HG03521 (cell line): Measurements from ENCODE around the gene FGF12.

ENCODE experiments used
- ATAC-seq: cut with Tn5 transposase; IDR thresholded peaks from one replicate; pipeline ENCODE4 v1.9.1; 2021; ENCODE audit warnings: mild to moderate bottlenecking, moderate library complexity; ENCODE audit not compliant: unreplicated experiment

Gene FGF12

GRCh38 chr3:192277477-192277876, 449.9 kb downstream of the FGF12 start:
- no peak for ATAC-seq

- ATAC-seq, result no peak
These were observed 451.5 kb downstream of the FGF12 start for GRCh38 chr3:192275741-192276355.

DNA sequence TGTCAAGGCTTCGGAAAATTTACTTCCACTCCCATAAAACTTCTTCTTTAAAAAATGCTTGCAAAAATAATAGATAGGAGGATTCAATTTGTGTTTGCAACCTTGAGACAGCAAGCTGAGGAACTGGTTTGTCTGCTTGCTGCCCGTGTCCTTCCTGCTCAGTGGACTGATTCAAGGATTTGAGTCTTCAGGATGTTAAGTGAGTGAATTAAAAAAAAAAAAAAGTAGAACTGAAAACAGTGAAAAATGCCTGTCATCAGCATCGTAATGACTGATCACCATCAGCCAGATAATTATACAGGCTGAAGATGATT, 453.7 kb downstream of the FGF12 start:
- no peak for ATAC-seq

DNA sequence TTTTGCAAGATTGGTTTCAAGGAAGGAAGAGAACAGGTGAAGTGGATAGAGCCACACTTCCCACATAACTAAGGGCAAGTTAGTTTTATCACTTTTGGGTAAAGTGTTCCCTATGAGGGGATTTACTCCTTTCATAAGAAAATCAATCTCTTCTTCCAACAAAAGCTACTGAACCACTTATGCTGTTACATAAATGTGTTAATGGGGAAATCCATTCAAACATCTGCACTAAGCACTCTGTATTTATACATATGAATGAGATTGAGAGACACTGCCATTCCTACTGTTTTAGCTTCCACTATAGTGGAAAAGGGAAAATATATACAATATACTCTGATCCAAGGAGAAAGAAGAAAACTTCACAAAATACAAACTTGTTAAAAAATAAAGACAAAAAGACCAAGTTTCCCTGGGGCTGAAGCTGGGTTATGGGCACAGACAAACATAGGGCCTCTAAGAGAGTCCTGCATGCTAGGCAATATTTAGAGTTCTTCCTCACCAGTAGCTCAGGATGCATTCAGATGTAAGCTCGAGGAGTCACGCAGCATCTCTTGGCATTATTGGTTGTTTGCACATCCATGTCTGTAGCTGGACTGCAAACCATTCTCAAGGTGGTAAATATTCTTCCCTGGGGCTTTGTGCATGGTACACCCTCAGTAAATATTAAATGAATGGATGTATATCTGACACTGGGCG, 454.2 kb downstream of the FGF12 start:
- no peak for ATAC-seq

GRCh38 chr3:192262001-192262400, 465.3 kb downstream of the FGF12 start:
- ATAC-seq, result no peak

- no peak for ATAC-seq
These were observed 466.2 kb downstream of the FGF12 start for GRCh38 chr3:192261135-192261534.

DNA sequence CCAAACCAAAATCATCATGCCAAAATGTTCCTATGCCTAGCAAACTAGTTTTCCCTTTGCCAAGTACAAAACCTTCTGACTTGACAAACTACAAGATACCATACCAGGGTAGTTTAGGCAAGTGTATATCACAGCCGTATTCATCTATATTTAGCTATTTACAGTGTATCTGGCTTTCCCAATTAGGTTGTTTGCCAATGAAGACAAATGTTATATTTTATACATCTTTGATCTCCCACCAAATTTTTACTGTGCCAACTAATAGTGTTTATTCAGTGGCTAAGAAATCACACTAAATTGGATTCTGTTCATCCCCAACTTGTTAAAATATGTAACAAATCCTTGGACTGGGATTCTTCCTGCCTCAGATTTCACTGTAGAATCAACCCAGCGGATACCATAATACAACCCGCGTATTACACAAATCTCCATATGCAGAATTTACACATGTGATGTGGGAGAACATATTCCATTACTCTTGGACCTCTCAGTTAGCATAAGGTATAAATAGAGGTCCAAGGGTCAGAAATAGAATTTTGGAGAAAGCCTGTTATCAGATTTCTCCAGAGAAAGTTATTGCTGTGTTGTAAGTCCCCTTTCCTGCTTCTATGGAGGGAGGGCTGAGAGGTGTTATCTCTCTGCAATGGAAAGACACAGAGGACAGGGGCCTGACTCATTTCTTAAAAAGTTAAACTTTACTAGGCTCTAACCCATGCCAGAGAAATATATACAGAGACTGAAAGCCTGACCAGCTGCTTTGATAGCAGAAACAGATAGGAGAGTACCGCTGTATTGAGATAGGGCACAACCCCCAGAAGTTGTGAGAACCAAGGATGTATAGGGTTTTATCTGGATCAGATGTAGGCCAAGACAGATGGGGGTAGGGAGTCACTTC, 467.0 kb downstream of the FGF12 start:
- no peak for ATAC-seq

- ATAC-seq, result no peak
These were observed 467.7 kb downstream of the FGF12 start for GRCh38 chr3:192259661-192260060.

DNA sequence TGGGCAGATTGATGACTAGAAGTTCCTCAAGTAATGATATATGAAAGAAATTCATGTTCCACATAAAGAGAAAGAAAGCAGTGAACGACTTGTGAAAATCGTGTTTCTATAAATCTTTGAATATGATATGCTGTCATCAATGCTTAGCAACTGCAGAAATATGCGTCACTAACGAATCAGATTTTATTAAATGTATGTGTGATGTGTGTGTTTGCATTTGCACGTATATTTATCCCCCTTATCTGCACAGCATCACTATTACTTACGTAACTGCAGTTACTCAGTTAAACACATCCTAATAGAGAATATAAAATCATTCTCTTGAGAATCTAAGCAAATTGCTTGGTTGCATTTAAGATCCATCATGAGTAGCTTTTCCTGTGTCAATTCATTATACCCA, 468.6 kb downstream of the FGF12 start:
- ATAC-seq, result no peak

DNA sequence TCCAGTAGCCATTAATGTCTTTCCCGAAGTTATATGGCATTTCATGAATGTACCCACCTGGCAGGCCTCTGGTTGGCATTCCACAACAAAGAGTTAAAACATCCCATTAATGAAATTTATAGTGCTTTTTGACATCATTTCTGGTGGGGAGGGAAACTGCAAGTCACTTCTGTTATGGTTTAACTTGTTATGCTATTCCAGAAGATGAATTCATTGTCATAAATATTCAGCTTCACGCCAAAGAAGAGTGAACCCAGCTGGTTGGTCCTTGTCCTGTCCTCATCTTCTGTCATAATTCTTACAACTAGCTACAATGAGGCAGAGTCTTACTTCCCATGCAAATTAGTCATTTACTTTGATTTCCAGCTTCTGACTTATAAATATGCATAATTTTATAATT, 471.5 kb downstream of the FGF12 start:
- no peak for ATAC-seq

DNA sequence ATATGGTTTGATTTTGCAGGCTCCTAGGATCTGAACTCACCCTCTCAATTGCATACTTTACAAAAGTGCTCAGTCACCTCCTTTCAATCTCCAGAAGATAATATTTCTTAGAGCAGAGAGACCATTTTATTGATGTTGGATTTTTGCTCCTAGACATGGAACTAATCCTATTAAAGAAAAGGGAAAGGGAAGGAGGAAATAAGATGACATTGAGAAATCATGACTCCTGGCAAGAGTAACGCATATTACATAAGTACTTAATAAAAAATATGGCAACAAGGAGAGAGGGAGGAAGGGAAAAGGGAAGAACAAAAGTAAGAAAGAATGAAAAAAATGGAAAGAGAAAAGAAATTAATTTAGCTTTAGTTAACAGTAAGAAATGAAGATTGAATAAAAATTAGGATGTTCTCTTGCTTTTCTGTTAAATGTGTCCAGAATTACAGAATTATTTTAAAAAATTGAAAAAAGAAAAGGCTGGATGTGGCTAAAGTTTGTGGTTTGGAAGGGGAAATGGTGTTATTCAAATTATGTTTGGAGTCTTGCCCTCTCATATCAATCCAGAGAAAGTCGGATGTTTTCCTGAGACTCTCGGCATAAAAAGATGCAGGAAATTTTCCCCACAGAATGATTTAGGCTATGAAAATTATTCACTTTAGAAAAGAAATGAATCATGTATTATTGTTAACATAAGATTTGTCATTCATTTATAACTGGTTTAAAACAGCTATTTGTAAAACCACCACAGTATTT, 474.0 kb downstream of the FGF12 start:
- no peak for ATAC-seq

- ATAC-seq, result no peak
These were observed 477.8 kb downstream of the FGF12 start for GRCh38 chr3:192249516-192249915.

GRCh38 chr3:192246847-192247559, 480.3 kb downstream of the FGF12 start:
- no peak for ATAC-seq

GRCh38 chr3:192244591-192244990, 482.8 kb downstream of the FGF12 start:
- ATAC-seq, result no peak

DNA sequence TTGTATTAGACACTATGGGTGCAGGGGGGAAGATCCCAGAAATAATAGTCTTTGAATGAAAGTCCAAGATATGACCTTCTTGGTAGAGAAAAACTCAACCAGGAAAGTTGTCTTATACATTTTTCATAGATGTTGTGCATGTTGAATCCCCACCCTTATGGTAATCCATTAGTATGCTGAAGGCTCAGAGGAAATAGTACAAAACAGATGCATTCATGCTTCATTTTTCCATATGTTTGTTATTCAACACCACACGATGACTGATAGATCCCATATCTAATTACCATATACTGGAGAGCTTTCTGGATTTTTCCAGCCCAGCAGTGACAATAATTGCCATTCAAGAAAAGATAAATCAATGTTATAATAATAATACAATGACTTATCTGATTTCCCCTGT, 487.4 kb downstream of the FGF12 start:
- no peak for ATAC-seq

DNA sequence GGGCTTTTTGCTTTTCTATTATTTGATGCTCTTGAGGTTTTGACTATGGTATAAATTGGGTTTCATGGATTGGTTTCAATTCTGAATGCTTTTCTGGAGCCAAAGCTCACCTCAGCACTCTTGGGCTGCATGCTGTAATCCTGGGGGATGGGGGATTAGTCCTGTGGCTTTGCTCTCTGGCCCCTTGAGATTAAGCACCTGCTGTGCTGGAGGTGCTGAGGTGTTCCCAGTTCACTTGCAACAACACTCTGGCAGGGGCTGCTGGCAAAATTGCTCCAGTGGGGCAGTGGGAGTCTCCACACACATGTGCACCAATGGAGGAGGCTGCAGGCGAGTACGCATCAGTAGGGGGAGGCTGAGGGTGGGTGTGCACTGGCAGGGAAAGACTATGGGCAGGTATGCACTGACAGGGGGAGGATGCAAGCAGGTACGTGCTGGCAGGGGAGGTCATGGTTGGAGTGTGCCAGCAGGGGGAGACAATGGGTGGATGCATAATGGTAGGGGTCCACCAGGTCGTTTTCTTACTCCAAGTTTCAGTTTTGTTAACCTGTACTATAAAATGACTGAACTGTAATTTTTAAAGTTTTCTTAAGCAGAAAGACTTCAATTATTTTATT, 489.2 kb downstream of the FGF12 start:
- ATAC-seq, result no peak

DNA sequence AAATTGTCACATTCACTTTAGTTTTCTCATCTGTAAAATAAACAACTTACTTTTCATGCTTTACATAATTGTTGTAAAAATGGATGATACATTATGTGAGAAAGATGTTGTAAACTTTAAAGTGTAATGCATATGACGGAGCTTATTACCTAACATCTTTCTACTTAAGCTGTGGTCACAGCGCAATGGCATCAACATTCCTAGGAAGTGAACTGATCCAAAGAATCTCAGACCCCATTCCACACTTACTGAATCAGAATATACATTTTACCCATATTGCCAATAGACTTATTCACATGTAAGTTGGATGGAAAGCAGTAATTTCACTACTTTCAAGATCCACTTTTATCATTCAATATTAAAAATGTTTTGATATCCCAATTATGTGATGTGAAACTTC, 497.5 kb downstream of the FGF12 start:
- ATAC-seq, result no peak

- ATAC-seq, result no peak
These were observed 502.6 kb downstream of the FGF12 start for GRCh38 chr3:192224634-192225155.

- ATAC-seq, result no peak
These were observed 503.5 kb downstream of the FGF12 start for GRCh38 chr3:192223815-192224214.

- ATAC-seq, result no peak
These were observed 506.4 kb downstream of the FGF12 start for GRCh38 chr3:192220915-192221314.
